Neural cell (in vitro differentiated cells): ENCODE results near the gene PERCC1. TPM values are rescaled to one million over a fixed set of nuclear protein-coding genes. Genes with fewer than 3 reads are reported as not detected.

ENCODE experiments used
- H2AFZ ChIP-seq: fragments of 200-600, 300-800 bp; sonication (generic), shearing (Covaris generic); 2 replicates; pipeline ENCODE4 v1.6.0; 2014; ENCODE audit warnings: low read depth, mild to moderate bottlenecking, antibody characterized with exemption, low read length, moderate library complexity
- H3F3A ChIP-seq: fragments of 200-600 bp; shearing (Covaris generic); 2 replicates; pipeline ENCODE4 v1.6.1; 2016; ENCODE audit warnings: mild to moderate bottlenecking, moderate library complexity, mixed read lengths, antibody characterized with exemption, low read length; ENCODE audit not compliant: insufficient read depth, poor library complexity, severe bottlenecking
- H3K27ac ChIP-seq: fragments of 200-600, 300-800 bp; sonication (generic), shearing (Covaris generic); 2 replicates; pipeline ENCODE4 v1.5.1; 2014; ENCODE audit warnings: mild to moderate bottlenecking, low read length, moderate library complexity
- H3K27me3 ChIP-seq: fragments of 300-800, 200-600 bp; sonication (generic), shearing (Covaris generic); 2 replicates; pipeline ENCODE4 v1.6.0; 2014; ENCODE audit warnings: mild to moderate bottlenecking, low read depth, low read length, moderate library complexity; ENCODE audit not compliant: insufficient read depth
- H3K36me3 ChIP-seq: fragments of 300-800, 200-600 bp; sonication (generic), shearing (Covaris generic); 2 replicates; pipeline ENCODE4 v1.5.1; 2014; ENCODE audit warnings: mild to moderate bottlenecking, antibody characterized with exemption, low read length, moderate library complexity; ENCODE audit not compliant: insufficient read depth
- H3K4me2 ChIP-seq: fragments of 300-800, 200-600 bp; sonication (generic), shearing (Covaris generic); 2 replicates; pipeline ENCODE4 v1.6.0; 2014; ENCODE audit warnings: mild to moderate bottlenecking, low read length
- H3K4me3 ChIP-seq: fragments of 300-800, 200-600 bp; sonication (generic), shearing (Covaris generic); 2 replicates; pipeline ENCODE4 v1.5.1; 2014; ENCODE audit warnings: mild to moderate bottlenecking, low read length, moderate library complexity
- H3K79me2 ChIP-seq: fragments of 200-600 bp; shearing (Covaris generic); replicated peaks from 2 replicates; pipeline ENCODE4 v1.6.0; 2014; ENCODE audit warnings: mild to moderate bottlenecking, low read length, moderate library complexity; ENCODE audit not compliant: insufficient read depth
- H3K9ac ChIP-seq: fragments of 300-800, 200-600 bp; sonication (generic), shearing (Covaris generic); 2 replicates; pipeline ENCODE4 v1.6.1; 2016; ENCODE audit warnings: mild to moderate bottlenecking, low read length, mixed read lengths
- H3K9me2 ChIP-seq: fragments of 200-600 bp; shearing (Covaris generic); 2 replicates; pipeline ENCODE4 v1.6.1; 2016; ENCODE audit warnings: mild to moderate bottlenecking, low read length, mixed read lengths; ENCODE audit not compliant: insufficient read depth
- H3K9me3 ChIP-seq: fragments of 200-600, 300-800 bp; sonication (generic), shearing (Covaris generic); 2 replicates; pipeline ENCODE4 v1.6.1; 2016; ENCODE audit warnings: mild to moderate bottlenecking, mixed run types, low read length, moderate library complexity, mixed read lengths
- H4K20me1 ChIP-seq: fragments of 200-600 bp; shearing (Covaris generic); 2 replicates; pipeline ENCODE4 v1.6.1; 2016; ENCODE audit warnings: mild to moderate bottlenecking, mixed run types; ENCODE audit not compliant: insufficient read depth
- EP300 ChIP-seq: fragments of 450-650 bp; conservative IDR thresholded peaks from 2 replicates; pipeline ENCODE4 v1.6.1; 2014; ENCODE audit warnings: antibody characterized with exemption, mild to moderate bottlenecking, moderate library complexity; ENCODE audit not compliant: poor library complexity, severe bottlenecking
- EZH2 ChIP-seq: fragments of 200-600, 300-800 bp; shearing (Covaris generic), sonication (generic); IDR thresholded peaks from 2 replicates; pipeline ENCODE4 v1.6.1; 2014; ENCODE audit warnings: antibody characterized with exemption, low read length, borderline replicate concordance, mild to moderate bottlenecking; ENCODE audit not compliant: insufficient read depth, poor library complexity, severe bottlenecking
- MXI1 ChIP-seq: fragments of 450-650 bp; conservative IDR thresholded peaks from 2 replicates; pipeline ENCODE4 v1.6.1; 2014; ENCODE audit warnings: antibody characterized with exemption, mild to moderate bottlenecking; ENCODE audit not compliant: poor library complexity, severe bottlenecking
- POLR2AphosphoS5 ChIP-seq: IDR thresholded peaks from 2 replicates; pipeline ENCODE4 v1.6.1; 2012
- RAD21 ChIP-seq: fragments of 450-650 bp; conservative IDR thresholded peaks from 2 replicates; pipeline ENCODE4 v1.6.1; 2014; ENCODE audit warnings: antibody characterized with exemption, mild to moderate bottlenecking, moderate library complexity
- REST ChIP-seq: IDR thresholded peaks from 2 replicates; pipeline ENCODE4 v1.6.1; 2012; ENCODE audit warnings: borderline replicate concordance
- SMC3 ChIP-seq: fragments of 450-650 bp; conservative IDR thresholded peaks from 2 replicates; pipeline ENCODE4 v1.6.1; 2014; ENCODE audit warnings: antibody characterized with exemption, mild to moderate bottlenecking, moderate library complexity; ENCODE audit not compliant: poor library complexity
- TAF1 ChIP-seq: IDR thresholded peaks from 2 replicates; pipeline ENCODE4 v1.6.1; 2012; ENCODE audit warnings: low read depth
- polyA plus RNA-seq: library from polyadenylated mRNA; depleted of rRNA; stranded (reverse); fragments of >200 nt; gene quantifications from 2 replicates; pipeline ENCODE4 v1.2.3, GENCODE V29; 2014
- TF ChIP-seq, protein P1 (sequence below): fragments of 450-650 bp; IDR thresholded peaks from 2 replicates; pipeline ENCODE4 v1.5.1; 2014; ENCODE audit warnings: antibody characterized with exemption, mild to moderate bottlenecking, moderate library complexity; ENCODE audit not compliant: poor library complexity, severe bottlenecking

PERCC1 gene
- polyA plus RNA-seq, 1 donor from 2014 or later: not detected

DNA sequence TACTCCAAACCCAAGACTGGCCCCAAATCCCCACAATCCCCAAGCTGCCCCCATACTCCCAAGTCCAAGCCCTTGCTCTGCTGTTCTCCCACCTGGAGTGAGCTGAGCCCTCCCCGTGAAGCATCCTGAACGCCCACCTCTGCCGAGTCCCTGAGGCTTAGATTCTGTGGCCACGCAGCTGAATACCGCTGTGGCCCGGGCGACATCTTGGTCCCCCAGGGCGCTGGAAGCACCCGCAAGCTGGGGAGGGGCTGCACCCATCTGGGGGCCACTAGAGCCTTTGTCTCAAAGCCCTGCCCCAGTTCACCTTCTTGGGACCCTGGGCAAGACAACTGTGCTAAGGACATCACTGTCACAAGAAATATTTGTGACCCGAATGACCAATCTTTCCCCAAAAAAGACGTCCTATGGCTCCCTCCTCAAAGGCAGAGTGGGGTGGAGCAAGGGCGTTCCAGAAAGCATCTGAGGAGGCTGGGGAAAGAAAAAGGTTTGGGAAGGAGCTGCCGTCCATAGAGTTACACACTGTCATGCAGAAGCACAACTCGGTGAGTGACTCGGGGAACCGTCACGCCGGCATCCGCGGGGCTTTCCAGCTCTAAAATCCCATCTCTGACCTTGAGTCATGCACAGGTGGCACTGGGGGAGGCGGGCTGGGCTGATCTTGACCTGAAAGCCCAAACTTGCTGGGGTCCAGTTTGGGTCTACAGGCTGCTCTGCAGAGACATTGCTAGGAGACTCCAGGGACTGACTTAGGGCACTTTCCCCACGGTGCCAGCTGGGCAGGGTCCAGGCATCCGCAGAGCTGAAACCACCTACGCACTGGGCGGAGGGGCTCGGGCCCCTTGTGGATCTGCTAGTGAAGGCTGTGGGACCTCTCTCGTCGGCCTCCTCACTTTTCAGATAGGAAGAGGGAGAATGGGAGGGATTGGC lies 51.3 kb downstream of the PERCC1 start:
- Histone ChIP-seq H3F3A (no peaks in the 10 kb centered on the region), H3K9me3 (no peaks in the 10 kb centered on the region), H3K27ac (no peak overlapping the region), H3K27me3 (no peaks in the 10 kb centered on the region), H3K9ac (no peak overlapping the region), H3K9me2 (no peaks in the 10 kb centered on the region), H3K4me2 (no peak overlapping the region), H4K20me1 (no peaks in the 10 kb centered on the region), H2AFZ (no peak overlapping the region), H3K4me3 (no peak overlapping the region), H3K36me3 (no peaks in the 10 kb centered on the region), H3K79me2 (no peaks in the 10 kb centered on the region)
- no peak for TF ChIP-seq EP300
- TF ChIP-seq MXI1: no peak
- TF ChIP-seq RAD21: no peak
- no peak for TF ChIP-seq SMC3
- TF ChIP-seq, protein P1, sequence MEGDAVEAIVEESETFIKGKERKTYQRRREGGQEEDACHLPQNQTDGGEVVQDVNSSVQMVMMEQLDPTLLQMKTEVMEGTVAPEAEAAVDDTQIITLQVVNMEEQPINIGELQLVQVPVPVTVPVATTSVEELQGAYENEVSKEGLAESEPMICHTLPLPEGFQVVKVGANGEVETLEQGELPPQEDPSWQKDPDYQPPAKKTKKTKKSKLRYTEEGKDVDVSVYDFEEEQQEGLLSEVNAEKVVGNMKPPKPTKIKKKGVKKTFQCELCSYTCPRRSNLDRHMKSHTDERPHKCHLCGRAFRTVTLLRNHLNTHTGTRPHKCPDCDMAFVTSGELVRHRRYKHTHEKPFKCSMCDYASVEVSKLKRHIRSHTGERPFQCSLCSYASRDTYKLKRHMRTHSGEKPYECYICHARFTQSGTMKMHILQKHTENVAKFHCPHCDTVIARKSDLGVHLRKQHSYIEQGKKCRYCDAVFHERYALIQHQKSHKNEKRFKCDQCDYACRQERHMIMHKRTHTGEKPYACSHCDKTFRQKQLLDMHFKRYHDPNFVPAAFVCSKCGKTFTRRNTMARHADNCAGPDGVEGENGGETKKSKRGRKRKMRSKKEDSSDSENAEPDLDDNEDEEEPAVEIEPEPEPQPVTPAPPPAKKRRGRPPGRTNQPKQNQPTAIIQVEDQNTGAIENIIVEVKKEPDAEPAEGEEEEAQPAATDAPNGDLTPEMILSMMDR: no peak
- TF ChIP-seq POLR2AphosphoS5: no peak
- TF ChIP-seq REST: no peak
- no peak for TF ChIP-seq EZH2
- TF ChIP-seq TAF1: no peak

Other genes starting within 250 kb of the PERCC1 start
- gene TPSG1, start 205.8 kb upstream of the PERCC1 start, polyA plus RNA-seq: not detected in 2 replicates
- not detected in 2 replicates for gene TPSB2, start 200.9 kb upstream of the PERCC1 start, polyA plus RNA-seq
- not detected in 2 replicates for gene TPSAB1, start 190.4 kb upstream of the PERCC1 start, polyA plus RNA-seq
- gene TPSD1, start 175.0 kb upstream of the PERCC1 start, polyA plus RNA-seq: not detected in 2 replicates
- gene UBE2I, start 121.4 kb upstream of the PERCC1 start, polyA plus RNA-seq: 111 and 126 TPM in 2 replicates
- 65.2 and 93.7 TPM in 2 replicates for gene BAIAP3, start 97.4 kb upstream of the PERCC1 start, polyA plus RNA-seq
- gene TSR3, start 79.2 kb upstream of the PERCC1 start, polyA plus RNA-seq: 102 and 106 TPM in 2 replicates
- gene GNPTG, start 79.1 kb upstream of the PERCC1 start, polyA plus RNA-seq: 74.2 and 90.5 TPM in 2 replicates
- 11.9 and 13.0 TPM in 2 replicates for gene UNKL, start 16.4 kb upstream of the PERCC1 start, polyA plus RNA-seq
- gene UQCC4, start 10.3 kb upstream of the PERCC1 start, polyA plus RNA-seq: 37.3 and 41.0 TPM in 2 replicates
- gene CCDC154, start 13.5 kb downstream of the PERCC1 start, polyA plus RNA-seq: 3.1 and 3.3 TPM in 2 replicates
- gene CLCN7, start 44.0 kb downstream of the PERCC1 start, polyA plus RNA-seq: 40.9 and 53.2 TPM in 2 replicates
- not detected in 2 replicates for gene PTX4, start 57.9 kb downstream of the PERCC1 start, polyA plus RNA-seq
- 50.4 and 55.5 TPM in 2 replicates for gene TELO2, start 62.3 kb downstream of the PERCC1 start, polyA plus RNA-seq
- gene TMEM204, start 102.6 kb downstream of the PERCC1 start, polyA plus RNA-seq: not detected in 2 replicates
- gene IFT140, start 181.0 kb downstream of the PERCC1 start, polyA plus RNA-seq: 28.1 and 38.9 TPM in 2 replicates
- 11.1 and 11.9 TPM in 2 replicates for gene CRAMP1, start 181.3 kb downstream of the PERCC1 start, polyA plus RNA-seq
- 44.9 and 61.4 TPM in 2 replicates for gene JPT2, start 247.2 kb downstream of the PERCC1 start, polyA plus RNA-seq